Spleen (tissue), 11 donors: ENCODE measurements around the gene MKRN1. TPM values are rescaled to one million over a fixed set of nuclear protein-coding genes. Genes with fewer than 3 reads are reported as not detected.
"Not testable (repeated sequence)": the region's sequence is repeated elsewhere in the genome, so short reads cannot be mapped to it uniquely, and the experiment has no call there.

ENCODE experiments used
- DNase-seq: peaks from one replicate; pipeline ENCODE4 v3.0.0-alpha.2; 2020
- H3K27ac ChIP-seq, 8 donors: fragments of 200-600 bp; sonication (generic) in 7 of 8; 1 replicate in 4 of 8; 2 replicates in 4 of 8; pipeline versions ENCODE4 v1.5.0 to v1.8.0; 2016 to 2021; ENCODE audit warnings: inconsistent platforms in 4 of 8, mild to moderate bottlenecking in 4 of 8, moderate library complexity in 1 of 8
- H3K27me3 ChIP-seq, 7 donors: fragments of 200-600 bp; sonication (generic) in 6 of 7; replicated peaks in 1 of 7; 1 replicate in 4 of 7; 2 replicates in 3 of 7; pipeline versions ENCODE4 v1.5.0 to v1.8.0; 2016 to 2021; ENCODE audit warnings: inconsistent platforms in 3 of 7, mild to moderate bottlenecking in 1 of 7
- H3K36me3 ChIP-seq, 6 donors: fragments of 200-600 bp; sonication (generic) in 5 of 6; 1 replicate in 4 of 6; 2 replicates in 2 of 6; pipeline versions ENCODE4 v1.5.0 to v1.8.0; 2016 to 2021; ENCODE audit warnings: inconsistent platforms in 2 of 6
- H3K4me1 ChIP-seq, 6 donors: fragments of 200-600 bp; sonication (generic) in 5 of 6; 1 replicate in 3 of 6; 2 replicates in 3 of 6; pipeline versions ENCODE4 v1.5.0 to v1.8.0; 2016 to 2021; ENCODE audit warnings: inconsistent platforms in 3 of 6
- H3K4me3 ChIP-seq, 8 donors: fragments of 200-600 bp; sonication (generic) in 7 of 8; 1 replicate in 4 of 8; 2 replicates in 4 of 8; pipeline versions ENCODE4 v1.5.0 to v1.8.0; 2016 to 2021; ENCODE audit warnings: inconsistent platforms in 4 of 8, mild to moderate bottlenecking in 4 of 8, moderate library complexity in 2 of 8
- H3K9me3 ChIP-seq, 8 donors: fragments of 200-600 bp; sonication (generic) in 7 of 8; 1 replicate in 4 of 8; 2 replicates in 4 of 8; pipeline versions ENCODE4 v1.5.0 to v1.8.0; 2016 to 2021; ENCODE audit warnings: inconsistent platforms in 4 of 8
- CTCF ChIP-seq, 11 experiments: fragments of 200-600 bp in 7 of 11; fragments of 450-650 bp in 4 of 11; sonication (generic) in 4 of 11; IDR thresholded peaks in 8 of 11; conservative IDR thresholded peaks in 3 of 11; 1 replicate in 7 of 11; 2 replicates in 4 of 11; pipeline versions ENCODE4 v1.4.0 to v1.8.0; 2016 to 2021; ENCODE audit warnings: antibody characterized with exemption in 11 of 11, inconsistent platforms in 4 of 11, mild to moderate bottlenecking in 1 of 11
- POLR2A ChIP-seq, 3 donors: fragments of 450-650 bp; IDR thresholded peaks; one replicate each; pipeline ENCODE4 v1.5.1; 2017; ENCODE audit warnings: antibody characterized with exemption in 3 of 3, mild to moderate bottlenecking in 1 of 3
- POLR2AphosphoS5 ChIP-seq, 3 donors: sonication (generic); formaldehyde crosslinking; IDR thresholded peaks; one replicate each; pipeline ENCODE4 v1.5.1; 2017; ENCODE audit warnings: antibody characterized with exemption in 3 of 3
- WGBS, 5 donors: extraction: QIAGEN DNeasy Blood & Tissue Kit in 3 of 5; methylation state at CpG; one replicate each; pipeline versions ENCODE4 v1.1.5 to v1.1.7; 2013 to 2018; 5-methylcytosine and 5-hydroxymethylcytosine counted together
- intact Hi-C: fragments of 100-400 bp; cut with DNase I; formaldehyde crosslinking; loops from one replicate; pipeline ENCODE4 v1.15.0; 2023; ENCODE audit warnings: low total_unique reads
- polyA plus RNA-seq, 3 donors: library from polyadenylated mRNA; stranded (reverse); fragments of 200-250 nt; gene quantifications; one replicate each; pipeline ENCODE4 v1.2.1, GENCODE V29; 2013
- total RNA-seq, 7 donors: library from RNA; depleted of rRNA in 3 of 7; stranded (reverse); fragments of >200 nt in 3 of 7; fragmentation: NEBNext Ultra II Directional in 4 of 7; extraction: Animal tissue kit (Norgen Biotek cat#: 25700) in 4 of 7; gene quantifications; one replicate each; pipeline versions ENCODE4 v1.1.0 to v1.2.1, GENCODE V29; 2016 to 2021
- donor health status: healthy with polysubstance abuse.
- donor health status: DM: no; HTN: no; CAD: no; lungs with moderate emphysema.
- donor health status: DM: no; HTN: no; CAD: no.
- donor health status: Bipolar disorder and iron deficiency.
- donor health status: healthy.
- donor health status: DM: no; HTN: no; CAD: no.
- donor health status: DM: yes; HTN: yes; CAD: no.

The MKRN1 gene
- total and polyA plus RNA-seq, 10 donors, result 41.8 to 179 (median 101) TPM

GRCh38 chr7:140423501-140423900, 55.8 kb downstream of the MKRN1 start:
- no peak for TF ChIP-seq POLR2A (IDR thresholded peaks at IDR 0.05)
- no peak for TF ChIP-seq CTCF (IDR thresholded peaks at IDR 0.05 in 8 of 11, conservative IDR thresholded peaks at IDR 0.05 in 3 of 11)
- TF ChIP-seq POLR2AphosphoS5 (IDR thresholded peaks at IDR 0.05), result no peak
- Histone ChIP-seq H3K9me3 (no peaks in the 10 kb centered on the region), H3K27me3 (no peaks in the 10 kb centered on the region), H3K36me3 (peaks cover 0 to 10% (median 0%) of the 10 kb centered on the region in 6 donors), H3K4me1 (no peaks in the 10 kb centered on the region), H3K27ac (no peak overlapping the region), H3K4me3 (no peak overlapping the region)
- DNase-seq, result no peak
- intact Hi-C loops, result no loop called here
- WGBS, 5 donors, result 90 to 98% (median 96%) methylated on average over 3 of the region's 3 CpGs

- Histone ChIP-seq H3K27me3 (no peaks in the 10 kb centered on the region), H3K36me3 (peaks cover 0 to 11% (median 0%) of the 10 kb centered on the region in 6 donors), H3K27ac (no peak overlapping the region), H3K4me1 (no peaks in the 10 kb centered on the region), H3K4me3 (no peak overlapping the region), H3K9me3 (no peaks in the 10 kb centered on the region)
- TF ChIP-seq CTCF (IDR thresholded peaks at IDR 0.05 in 8 of 11, conservative IDR thresholded peaks at IDR 0.05 in 3 of 11) (no peak), POLR2A (IDR thresholded peaks at IDR 0.05) (no peak), POLR2AphosphoS5 (IDR thresholded peaks at IDR 0.05) (no peak)
- no peak for DNase-seq
- 92 to 100% (median 93%) methylated on average over 2 of the region's 2 CpGs for WGBS, 5 donors
- intact Hi-C loops, result no loop called here
These were observed 57.8 kb downstream of the MKRN1 start for GRCh38 chr7:140421521-140421920.

GRCh38 chr7:140418653-140419052, 60.7 kb downstream of the MKRN1 start:
- Histone ChIP-seq H3K9me3 (no peaks in the 10 kb centered on the region), H3K36me3 (peaks cover 0 to 20% (median 0%) of the 10 kb centered on the region in 6 donors), H3K4me3 (no peak overlapping the region), H3K4me1 (no peaks in the 10 kb centered on the region), H3K27me3 (no peaks in the 10 kb centered on the region), H3K27ac (no peak overlapping the region)
- TF ChIP-seq POLR2A (IDR thresholded peaks at IDR 0.05) (no peak), POLR2AphosphoS5 (IDR thresholded peaks at IDR 0.05) (no peak), CTCF (IDR thresholded peaks at IDR 0.05 in 8 of 11, conservative IDR thresholded peaks at IDR 0.05 in 3 of 11) (no peak)
- 88 to 97% (median 93%) methylated on average over 4 of the region's 4 CpGs for WGBS, 5 donors
- intact Hi-C loops, result no loop called here
- no peak for DNase-seq

- H3K27me3 ChIP-seq, H3K4me3 ChIP-seq, H3K27ac ChIP-seq, DNase-seq, H3K9me3 ChIP-seq, H3K4me1 ChIP-seq, intact Hi-C loops: not testable (repeated sequence)
- H3K36me3 ChIP-seq, result peaks cover 0 to 26% (median 0%) of the 10 kb centered on the region in 6 donors
- WGBS, 5 donors, result 84 to 94% (median 92%) methylated on average over 4 to 5 of the region's 5 CpGs
These were observed 61.2 kb downstream of the MKRN1 start for GRCh38 chr7:140418156-140418472.
